Central memory CD4-positive, alpha-beta T cell (primary cell): ENCODE data around the gene MLXIP.
"Not testable (repeated sequence)": the region's sequence is repeated elsewhere in the genome, so short reads cannot be mapped to it uniquely, and the experiment has no call there.

ENCODE experiments used
- DNase-seq: peaks from one replicate; pipeline ENCODE4 v3.0.0; 2022
- total RNA-seq, 3 experiments: gene quantifications; one replicate each; lab custom pipeline; 2026; lab: John Stamatoyannopoulos, UW

The MLXIP gene
- 66.3 to 141 (median 86.2) reads per million in 3 experiments for total RNA-seq

GRCh38 chr12:122078141-122079032 lies at the start of gene MLXIP:
Gene MLXIP, plus strand, starts transcription at chr12:122078756. Its CDS starts 98 bp downstream, at chr12:122078854.
- DNase-seq = peak; percentile 82

DNA sequence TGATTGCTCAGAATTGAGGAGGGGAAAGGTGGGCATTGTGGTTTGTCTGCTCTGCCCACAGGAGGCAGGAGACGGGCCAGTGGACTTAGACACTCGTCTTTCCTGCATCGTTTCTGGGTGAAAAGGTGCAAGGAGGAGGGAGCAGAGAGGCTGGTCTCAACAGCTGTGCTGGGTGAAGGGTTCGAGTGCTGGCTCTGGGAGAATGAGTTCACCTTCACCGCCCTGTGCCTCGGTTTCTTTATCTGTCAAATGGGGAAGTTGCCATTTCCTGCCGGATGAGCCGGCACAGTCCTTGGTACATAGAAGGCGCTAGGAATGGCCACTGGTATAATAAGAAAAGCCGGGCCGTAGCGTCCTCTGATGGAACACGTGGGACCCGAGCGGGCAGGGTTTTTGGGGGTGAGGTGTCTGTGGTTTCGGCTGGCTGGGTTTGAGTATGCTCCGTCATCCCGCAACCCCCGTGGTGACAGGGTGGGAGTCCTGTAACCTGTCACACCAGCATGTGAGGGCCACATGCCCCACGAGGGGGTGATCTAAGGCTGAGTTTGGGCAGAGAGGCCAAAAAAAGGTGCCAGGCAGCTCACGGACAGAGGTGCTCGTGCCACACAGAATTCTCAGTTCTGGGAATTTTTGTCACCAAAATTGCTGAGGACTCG lies 49.5 kb upstream of the MLXIP start:
- DNase-seq = no peak

DNA sequence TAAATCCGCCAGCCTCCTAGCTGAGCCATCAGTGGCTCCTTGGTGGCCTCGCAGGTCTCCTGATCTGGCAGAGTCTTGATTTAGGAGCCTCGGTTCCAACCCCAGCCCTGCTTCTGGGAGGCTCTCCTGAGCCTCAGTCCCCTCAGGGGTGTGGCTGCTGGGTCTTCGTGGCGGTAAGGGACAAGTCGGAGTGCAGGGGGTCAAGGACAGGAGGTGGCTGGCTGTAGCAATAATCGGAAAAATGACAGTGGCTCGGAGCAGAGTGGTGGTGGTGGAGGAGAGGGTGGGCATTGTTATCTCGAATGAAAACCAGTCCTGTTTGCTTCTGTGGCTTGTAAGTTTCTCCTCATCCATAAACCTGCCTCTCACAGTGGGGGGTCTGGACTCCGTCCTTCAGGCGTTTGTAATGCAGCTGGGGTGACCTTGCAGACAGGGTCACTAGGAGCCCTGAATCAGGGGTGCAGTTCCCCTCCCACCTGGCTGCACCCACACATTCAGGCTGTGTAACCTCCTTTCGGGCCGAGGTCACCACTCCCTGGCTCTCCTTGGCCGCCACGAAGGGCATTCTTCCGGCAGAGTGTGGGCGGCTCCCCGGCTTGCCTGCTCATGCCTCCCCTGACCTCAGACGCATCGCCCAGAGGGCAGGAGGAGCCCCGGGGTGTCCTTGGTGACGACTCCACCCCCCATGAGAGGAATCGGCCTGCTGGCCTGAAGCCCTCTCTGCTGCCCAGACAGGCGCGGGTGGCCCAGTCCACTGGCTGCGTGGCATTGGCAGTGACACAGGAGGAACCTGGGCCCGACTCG lies 48.7 kb upstream of the MLXIP start:
- DNase-seq = no peak

- no peak for DNase-seq
Measured at GRCh38 chr12:122030424-122031035, 48.0 kb upstream of the MLXIP start.

DNA sequence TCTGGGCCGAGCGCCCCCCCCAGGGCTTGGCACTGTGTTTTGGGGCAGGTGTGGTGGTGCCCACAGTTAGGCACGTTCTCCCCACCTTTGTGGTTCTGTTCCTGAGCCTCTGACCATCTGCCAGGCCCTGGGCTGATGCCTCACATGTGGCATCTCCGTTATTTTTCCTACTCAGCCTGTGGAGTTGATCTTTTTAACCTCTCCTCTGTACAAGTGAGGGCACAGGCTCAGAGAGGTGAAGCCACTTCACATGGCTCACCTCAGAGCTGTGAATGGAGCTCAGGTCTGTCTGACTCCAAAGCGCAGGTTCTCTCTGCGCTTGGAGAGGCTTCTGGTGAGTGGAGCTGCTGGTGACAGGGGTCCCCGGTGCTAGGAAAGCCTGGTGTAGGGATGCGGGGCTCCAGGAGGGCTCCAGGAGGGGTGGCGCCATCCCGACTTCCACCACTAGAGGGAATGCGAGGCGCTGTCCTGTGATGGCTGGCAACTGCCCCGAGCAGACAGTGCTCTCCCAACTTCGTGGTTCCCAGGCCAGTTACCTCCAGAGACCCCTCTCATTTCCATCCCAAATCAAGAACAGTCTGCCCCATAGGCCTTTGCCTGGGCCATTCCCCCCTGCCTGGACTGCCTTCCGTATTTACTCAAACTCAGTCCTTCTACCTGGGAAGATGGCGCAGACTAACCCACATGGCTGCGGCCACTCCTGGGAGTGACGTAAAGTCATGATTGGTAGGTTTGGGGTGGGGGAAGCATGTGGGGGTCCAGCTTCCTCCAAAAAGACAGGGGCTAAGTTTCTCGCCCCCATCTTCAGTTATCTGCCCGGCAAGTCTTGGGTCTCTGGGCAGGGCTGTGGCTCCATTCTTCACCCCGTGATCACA lies 47.0 kb upstream of the MLXIP start:
- no peak for DNase-seq

- DNase-seq = no peak
Measured at GRCh38 chr12:122032580-122032979, 46.0 kb upstream of the MLXIP start.

- DNase-seq = no peak
Measured at GRCh38 chr12:122035292-122035691, 43.3 kb upstream of the MLXIP start.

GRCh38 chr12:122036153-122036552 lies 42.4 kb upstream of the MLXIP start:
- DNase-seq = no peak

- DNase-seq = no peak
Measured at GRCh38 chr12:122040579-122041386, 37.8 kb upstream of the MLXIP start.

- DNase-seq = not testable (repeated sequence)
Measured at GRCh38 chr12:122041458-122041857, 37.1 kb upstream of the MLXIP start.

DNA sequence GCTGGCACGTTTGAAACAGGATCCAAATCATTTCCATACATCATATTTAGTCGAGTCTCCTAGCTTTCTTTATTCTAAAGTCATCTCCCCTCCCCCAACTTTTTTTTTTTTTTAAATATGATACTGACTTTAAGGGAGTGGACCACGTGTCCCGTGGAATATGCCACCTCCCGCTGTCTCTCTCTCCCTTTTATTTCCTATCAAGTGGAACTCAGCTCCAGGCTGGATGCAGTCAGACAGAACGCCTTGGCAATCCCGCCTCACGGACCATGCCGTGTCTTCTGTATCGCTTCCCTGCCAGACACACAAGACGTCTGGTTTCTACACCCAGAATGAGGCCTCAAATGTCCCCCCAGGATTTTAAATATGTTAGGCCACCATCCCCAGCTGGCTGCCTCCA lies 35.6 kb upstream of the MLXIP start:
- no peak for DNase-seq

GRCh38 chr12:122043476-122043875 lies 35.1 kb upstream of the MLXIP start:
- DNase-seq = no peak

GRCh38 chr12:122045262-122045661 lies 33.3 kb upstream of the MLXIP start:
- no peak for DNase-seq

GRCh38 chr12:122046145-122046544 lies 32.4 kb upstream of the MLXIP start:
- no peak for DNase-seq

GRCh38 chr12:122048151-122048550 lies 30.4 kb upstream of the MLXIP start:
- no peak for DNase-seq

DNA sequence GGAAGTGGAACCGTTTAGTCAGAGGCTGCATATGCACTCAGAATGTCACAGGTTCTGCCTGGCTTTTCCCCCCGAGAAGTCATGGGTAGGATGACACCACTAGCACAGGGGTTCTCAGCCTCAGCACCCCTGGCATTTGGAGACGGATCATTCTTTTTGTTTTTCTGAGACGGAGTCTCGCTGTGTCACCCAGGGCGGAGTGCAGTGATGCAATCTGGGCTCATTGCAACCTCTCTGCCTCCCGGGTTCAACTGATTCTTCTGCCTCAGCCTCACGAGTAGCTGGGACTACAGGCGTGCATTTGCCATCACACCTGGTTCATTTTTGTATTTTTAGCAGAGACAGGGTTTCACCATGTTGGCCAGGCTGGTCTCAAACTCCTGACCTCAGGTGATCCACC lies 28.7 kb upstream of the MLXIP start:
- DNase-seq = no peak

DNA sequence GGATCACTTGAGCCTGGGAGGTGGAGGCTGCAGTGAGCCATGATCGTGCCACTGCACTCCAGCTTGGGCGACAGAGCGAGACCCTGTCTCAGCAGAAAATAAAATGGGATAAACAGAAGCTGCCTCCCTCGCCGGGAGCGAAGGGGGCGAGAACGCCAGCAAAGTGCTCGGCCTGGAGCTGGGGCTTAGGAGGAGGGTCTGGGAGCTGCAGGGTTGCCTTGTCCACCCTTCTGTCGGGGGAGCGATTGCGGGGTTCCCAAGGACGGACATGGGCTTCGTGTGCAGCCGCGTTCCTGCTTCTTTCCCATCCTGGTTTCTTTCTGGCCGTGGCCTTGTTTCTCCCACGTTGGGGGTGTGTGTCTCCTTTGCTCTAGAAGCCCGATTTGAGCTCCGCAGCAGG lies 27.9 kb upstream of the MLXIP start:
- DNase-seq = no peak

GRCh38 chr12:122051231-122051876 lies 27.2 kb upstream of the MLXIP start:
- no peak for DNase-seq

DNA sequence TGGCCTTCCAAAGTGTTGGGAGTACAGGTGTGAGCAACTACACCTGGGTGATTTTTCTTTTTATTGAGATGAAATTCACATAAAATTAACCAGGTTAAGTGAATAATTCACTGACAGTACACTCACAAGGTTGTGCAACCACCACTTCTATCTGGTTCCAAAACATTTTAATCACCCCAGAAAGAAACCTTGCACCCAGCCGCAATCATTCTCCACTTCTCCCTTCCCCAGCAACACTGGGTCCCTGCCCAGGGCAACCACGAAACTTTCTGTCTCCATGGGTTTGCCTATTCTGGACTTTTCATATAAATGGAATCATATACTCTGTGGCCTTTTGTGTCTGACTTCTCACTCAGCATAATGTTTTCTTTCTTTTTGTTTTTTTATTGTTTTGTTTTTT lies 26.3 kb upstream of the MLXIP start:
- DNase-seq = no peak

DNA sequence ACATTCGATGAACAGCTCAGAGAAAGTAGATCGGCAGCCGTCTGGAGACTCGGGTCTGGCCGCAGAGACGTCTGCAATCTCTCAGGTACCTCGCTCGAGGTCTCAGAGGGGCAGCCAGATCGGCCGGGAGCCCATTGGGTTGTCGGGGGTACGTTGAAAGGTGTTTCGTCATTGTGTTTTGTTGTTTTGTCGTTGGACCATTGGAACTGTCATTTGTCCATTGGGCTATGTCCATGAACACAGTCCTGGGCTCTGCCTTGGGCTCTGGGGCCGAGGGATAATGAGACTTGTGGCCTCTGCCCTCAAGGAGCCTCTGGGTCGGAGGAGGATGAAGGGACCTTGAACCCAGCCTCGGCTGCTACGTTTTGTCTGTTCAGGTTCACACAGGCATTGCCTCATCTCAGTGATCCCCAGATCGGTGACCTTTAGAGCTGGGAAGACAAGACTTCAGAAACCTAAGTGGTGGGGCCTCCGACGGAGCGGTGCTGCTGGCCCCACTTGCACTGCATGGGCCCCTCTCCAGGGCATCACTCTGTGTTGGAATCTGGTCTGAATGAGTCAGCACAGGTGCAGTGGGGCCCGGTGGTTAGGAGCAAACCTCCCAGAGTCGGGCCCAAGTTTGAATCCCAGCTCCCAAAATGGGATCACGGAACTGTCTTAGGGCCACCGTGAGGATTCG lies 23.6 kb upstream of the MLXIP start:
- DNase-seq = no peak
